Caco-2 (cell line): Measurements from ENCODE around the gene CCDC188. TPM values are rescaled to one million over a fixed set of nuclear protein-coding genes. Genes with fewer than 3 reads are reported as not detected.
A peak's percentile ranks its signal among the peaks of the same experiment; 100 is the strongest.

Experiments used
- BruUV-seq: library from RNA; stranded (reverse); fragments of 400-500 nt; replicated peaks from 2 replicates; lab custom pipeline; 2021; lab: Mats Ljungman, UMichigan
- CTCF ChIA-PET: fragments of 300-600 bp; sonication (Branson Sonifier 250); formaldehyde crosslinking; loops from one replicate; lab custom pipeline; 2022; ENCODE audit warnings: antibody characterized with exemption; lab: Charles Lee
- POLR2A ChIA-PET: fragments of 300-600 bp; sonication (Branson Sonifier 250); formaldehyde crosslinking; loops from one replicate; lab custom pipeline; 2022; ENCODE audit warnings: antibody characterized with exemption; lab: Charles Lee
- DNase-seq, 2 experiments: peaks; one replicate each; pipeline versions ENCODE4 v3.0.0 to v3.0.0-alpha.2; 2020 to 2022
- H3K27me3 ChIP-seq: replicated peaks from 2 replicates; pipeline ENCODE4 v1.6.0; 2011; ENCODE audit warnings: low read length; ENCODE audit not compliant: control insufficient read depth, insufficient read depth
- H3K36me3 ChIP-seq: 2 replicates; pipeline ENCODE4 v1.5.1; 2011; ENCODE audit warnings: low read length; ENCODE audit not compliant: control insufficient read depth, insufficient read depth
- H3K4me1 ChIP-seq: fragments of 250-450 bp; sonication (Bioruptor Pico); 2 replicates; pipeline ENCODE4 v1.5.1; 2020; ENCODE audit warnings: mild to moderate bottlenecking
- H3K4me3 ChIP-seq: 2 replicates; pipeline ENCODE4 v1.5.1; 2011; ENCODE audit warnings: low read depth, mild to moderate bottlenecking, control low read depth, low read length
- H3K9me3 ChIP-seq: fragments of 250-450 bp; sonication (Bioruptor Pico); 2 replicates; pipeline ENCODE4 v1.5.1; 2020; ENCODE audit warnings: mild to moderate bottlenecking, moderate library complexity
- H3K27ac Mint-ChIP-seq: one replicate; pipeline ENCODE4 v1.8.0; 2022; ENCODE audit warnings: mixed read lengths; ENCODE audit not compliant: unreplicated experiment
- H3K27me3 Mint-ChIP-seq: one replicate; pipeline ENCODE4 v1.8.0; 2022; ENCODE audit warnings: mixed read lengths; ENCODE audit not compliant: insufficient read depth, unreplicated experiment
- H3K36me3 Mint-ChIP-seq: one replicate; pipeline ENCODE4 v1.8.0; 2022; ENCODE audit warnings: mild to moderate bottlenecking, mixed read lengths; ENCODE audit not compliant: insufficient read depth, unreplicated experiment
- H3K4me1 Mint-ChIP-seq: one replicate; pipeline ENCODE4 v1.8.0; 2022; ENCODE audit warnings: low read depth, mixed read lengths; ENCODE audit not compliant: unreplicated experiment
- H3K4me3 Mint-ChIP-seq: one replicate; pipeline ENCODE4 v1.8.0; 2022; ENCODE audit warnings: mild to moderate bottlenecking, moderate library complexity, mixed read lengths; ENCODE audit not compliant: unreplicated experiment
- H3K9me3 Mint-ChIP-seq: one replicate; pipeline ENCODE4 v1.8.0; 2022; ENCODE audit warnings: mixed read lengths; ENCODE audit not compliant: unreplicated experiment
- CTCF ChIP-seq, 2 experiments: fragments of 200-600 bp in 1 of 2; IDR thresholded peaks; 1 replicate in 1 of 2; 2 replicates in 1 of 2; pipeline versions ENCODE4 v1.5.1 to v1.8.0; 2011 to 2022; ENCODE audit warnings: antibody characterized with exemption in 1 of 2, control low read depth in 1 of 2, inconsistent platforms in 1 of 2, low read depth in 1 of 2, low read length in 1 of 2, mild to moderate bottlenecking in 1 of 2, moderate library complexity in 1 of 2; ENCODE audit not compliant: insufficient read depth in 1 of 2, severe bottlenecking in 1 of 2, unreplicated experiment in 1 of 2
- intact Hi-C: fragments of 100-400 bp; cut with micrococcal nuclease; formaldehyde crosslinking; loops from one replicate; pipeline ENCODE4 v1.10.0; 2022; ENCODE audit not compliant: unreplicated experiment
- total RNA-seq: library from RNA; stranded (reverse); gene quantifications from 2 replicates; pipeline ENCODE4 v1.2.3, GENCODE V29; 2022

CCDC188 gene
- total RNA-seq, 1 experiment from 2014 or later: not detected

- TF ChIP-seq CTCF (IDR thresholded peaks at IDR 0.05; ENCODE audit: insufficient read depth in 1 of 2, low read depth in 1 of 2, low read length in 1 of 2, severe bottlenecking in 1 of 2, unreplicated experiment in 1 of 2): no peak
- H3K4me1 ChIP-seq: no peaks in the 10 kb centered on the region
- H3K36me3 ChIP-seq: no peaks in the 10 kb centered on the region; the same call in 1 of the 2 replicates
- ChIA-PET POLR2A (no interaction called here), CTCF (interaction anchor here (0.7 kb wide), 1 partner anchor 153 kb away, joined by 8 read pairs; no protein-coding TSS in a partner anchor)
- no peak for DNase-seq
- peak overlapping the region; percentile 88 for H3K4me3 ChIP-seq
- H3K9me3 ChIP-seq: no peaks in the 10 kb centered on the region
- no peaks in the 10 kb centered on the region for H3K4me1 Mint-ChIP-seq
- intact Hi-C loops: no loop called here
- no TSS peak for BruUV-seq
- no peak overlapping the region for H3K27ac Mint-ChIP-seq
- H3K4me3 Mint-ChIP-seq: peak overlapping the region; percentile 64
- H3K9me3 Mint-ChIP-seq: no peaks in the 10 kb centered on the region
- peaks cover 30% of the 10 kb centered on the region for H3K36me3 Mint-ChIP-seq
- H3K27me3 ChIP-seq: no peaks in the 10 kb centered on the region
- no peaks in the 10 kb centered on the region for H3K27me3 Mint-ChIP-seq
Observed at GRCh38 chr22:20132686-20133246, 18.1 kb downstream of the CCDC188 start.

- no peak overlapping the region for H3K27ac Mint-ChIP-seq
- no peaks in the 10 kb centered on the region for H3K27me3 Mint-ChIP-seq
- BruUV-seq: no TSS peak
- Histone ChIP-seq H3K27me3 (no peaks in the 10 kb centered on the region), H3K4me1 (no peaks in the 10 kb centered on the region), H3K9me3 (no peaks in the 10 kb centered on the region), H3K36me3 (no peaks in the 10 kb centered on the region; the same call in 1 of the 2 replicates), H3K4me3 (peak overlapping the region; percentile 88)
- no peaks in the 10 kb centered on the region for H3K4me1 Mint-ChIP-seq
- TF ChIP-seq CTCF (IDR thresholded peaks at IDR 0.05; ENCODE audit: insufficient read depth in 1 of 2, low read depth in 1 of 2, low read length in 1 of 2, severe bottlenecking in 1 of 2, unreplicated experiment in 1 of 2): no peak
- H3K36me3 Mint-ChIP-seq: peaks cover 37% of the 10 kb centered on the region
- intact Hi-C loops: no loop called here
- CTCF ChIA-PET: no interaction called here
- H3K9me3 Mint-ChIP-seq: no peaks in the 10 kb centered on the region
- POLR2A ChIA-PET: no interaction called here
- peak overlapping the region; percentile 64 for H3K4me3 Mint-ChIP-seq
- DNase-seq: no peak
Observed at GRCh38 chr22:20131859-20132685, 18.8 kb downstream of the CCDC188 start.

- intact Hi-C loops: no loop called here
- no TSS peak for BruUV-seq
- Mint-ChIP-seq H3K9me3 (no peaks in the 10 kb centered on the region), H3K27ac (no peak within 1 kb of the TSS), H3K27me3 (no peaks in the 10 kb centered on the region), H3K36me3 (peaks cover 42% of the 10 kb centered on the region), H3K4me3 (peak within 1 kb of the TSS; percentile 64), H3K4me1 (no peaks in the 10 kb centered on the region)
- Histone ChIP-seq H3K4me1 (no peaks in the 10 kb centered on the region), H3K36me3 (no peaks in the 10 kb centered on the region; the same call in 1 of the 2 replicates), H3K9me3 (no peaks in the 10 kb centered on the region), H3K4me3 (peak within 1 kb of the TSS; percentile 88), H3K27me3 (no peaks in the 10 kb centered on the region)
- TF ChIP-seq CTCF (IDR thresholded peaks at IDR 0.05; ENCODE audit: insufficient read depth in 1 of 2, low read depth in 1 of 2, low read length in 1 of 2, severe bottlenecking in 1 of 2, unreplicated experiment in 1 of 2): no peak
- ChIA-PET POLR2A (no interaction called here), CTCF (no interaction called here)
- DNase-seq: no peak
Observed at GRCh38 chr22:20131597-20131858, 19.3 kb downstream of the CCDC188 start, which contains the start of gene ZDHHC8. Gene ZDHHC8 (plus strand): TSS chr22:20131804. CDS start chr22:20131948, 144 bp downstream.
